22Rv1 (cell line): Measurements from ENCODE around the gene PPIL3.

Source experiments
- CTCF ChIP-seq: fragments of 450-650 bp; IDR thresholded peaks from 2 replicates; pipeline ENCODE4 v1.5.1; 2017; ENCODE audit warnings: mild to moderate bottlenecking
- ZFX ChIP-seq: fragments of 450-650 bp; IDR thresholded peaks from 2 replicates; pipeline ENCODE4 v1.6.1; 2017; ENCODE audit warnings: antibody characterized with exemption, borderline replicate concordance

DNA sequence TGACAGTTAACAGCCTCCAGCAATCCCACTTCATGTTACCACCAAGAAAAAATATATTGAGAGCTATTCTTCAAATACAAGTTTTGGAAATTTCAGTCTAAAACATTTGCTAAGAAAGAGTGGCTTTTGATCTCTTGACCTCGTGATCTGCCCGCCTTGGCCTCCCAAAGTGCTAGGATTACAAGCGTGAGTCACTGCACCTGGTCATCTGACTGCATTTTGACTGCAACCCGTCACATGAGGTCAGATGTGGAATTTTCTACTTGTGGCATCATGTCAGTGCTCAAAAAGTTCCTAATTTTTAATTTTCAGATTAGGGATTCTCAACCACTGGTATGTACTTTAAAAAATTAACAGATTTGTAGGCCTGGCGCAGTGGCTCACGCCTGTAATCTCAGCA, 15.3 kb downstream of the PPIL3 start:
- TF ChIP-seq CTCF (no peak), ZFX (no peak)
